ENCODE results near the gene KCNA5.

GRCh38 chr12:5081016-5081415 lies 37.3 kb downstream of the KCNA5 start:
- TF ChIP-seq CTCF (IDR thresholded peaks at IDR 0.05 in 2 of 3, conservative IDR thresholded peaks at IDR 0.05 in 1 of 3; ENCODE audit: borderline replicate concordance in 1 of 3, insufficient read depth in 1 of 3, low read depth in 2 of 3, low read length in 2 of 3) (no peak), POLR2A (IDR thresholded peaks at IDR 0.05; ENCODE audit: borderline replicate concordance, extremely low read depth, insufficient read depth, insufficient read length) (no peak), POLR2AphosphoS5 (IDR thresholded peaks at IDR 0.05; ENCODE audit: low read depth, low read length) (no peak), SRF (IDR thresholded peaks at IDR 0.05; ENCODE audit: low read depth) (no peak), RAD21 (IDR thresholded peaks at IDR 0.05; ENCODE audit: low read depth) (no peak), SP1 (IDR thresholded peaks at IDR 0.05; ENCODE audit: low read depth) (no peak), EZH2phosphoT487 (IDR thresholded peaks at IDR 0.05; ENCODE audit: borderline replicate concordance) (no peak), FOSL1 (IDR thresholded peaks at IDR 0.05; ENCODE audit: low read depth) (no peak), REST (IDR thresholded peaks at IDR 0.05; ENCODE audit: low read depth) (no peak)

All from HCT116 (cell line).